HCT116 (cell line): ENCODE results near the gene NSG2. TPM values are rescaled to one million over a fixed set of nuclear protein-coding genes. Genes with fewer than 3 reads are reported as not detected.

Experiments
- ATAC-seq: fragments of 200-7000 bp; cut with Tn5 transposase; 2 replicates; pipeline ENCODE4 v1.9.1; 2020; ENCODE audit warnings: mild to moderate bottlenecking, moderate library complexity
- BruUV-seq: library from RNA; stranded (reverse); fragments of 400-500 nt; replicated peaks from 2 replicates; lab custom pipeline; 2021; lab: Mats Ljungman, UMichigan
- CTCF ChIA-PET: fragments of 300-600 bp; sonication (Branson Sonifier 250); formaldehyde crosslinking; loops from one replicate; lab custom pipeline; 2021; ENCODE audit warnings: antibody characterized with exemption; lab: Charles Lee
- POLR2A ChIA-PET: fragments of 300-600, 350-600 bp; sonication (Branson Sonifier 250); formaldehyde crosslinking; loops from one replicate; lab custom pipeline; 2021; ENCODE audit warnings: antibody characterized with exemption; lab: Charles Lee
- RAD21 ChIA-PET, 2 experiments: fragments of 300-600 bp; sonication (Branson Sonifier 250); formaldehyde crosslinking; loops; one replicate each; lab custom pipeline; 2023; ENCODE audit warnings: low total read pairs in 2 of 2; ENCODE audit not compliant: uncharacterized antibody in 2 of 2, unreplicated experiment in 2 of 2, low non-redundant PET in 1 of 2; lab: Charles Lee
- DNase-seq: peaks from one replicate; pipeline ENCODE4 v3.0.0-alpha.2; 2010; ENCODE audit warnings: low read depth, low spot score
- H2AFZ ChIP-seq: fragments of 200-600 bp; shearing (Covaris generic), sonication (generic); 2 replicates; pipeline ENCODE4 v1.6.1; 2017; ENCODE audit warnings: low read depth, mixed run types, mixed read lengths, antibody characterized with exemption, low read length; ENCODE audit not compliant: poor library complexity, severe bottlenecking
- H3K27ac ChIP-seq: 2 replicates; pipeline ENCODE4 v1.5.1; 2012; ENCODE audit warnings: low read depth, low read length
- H3K27me3 ChIP-seq: fragments of 200-600 bp; sonication (generic); 2 replicates; pipeline ENCODE4 v1.6.1; 2016; ENCODE audit warnings: mixed run types, low read length, mixed read lengths; ENCODE audit not compliant: insufficient read depth
- H3K36me3 ChIP-seq, 2 experiments: fragments of 200-500 bp in 1 of 2; fragments of 200-600 bp in 1 of 2; sonication (Bioruptor generic) in 1 of 2; sonication (generic) in 1 of 2; 2 replicates each; pipeline versions ENCODE4 v1.5.1 to v1.6.1; 2014 to 2016; ENCODE audit warnings: low read length in 2 of 2, inconsistent platforms in 1 of 2, mixed read lengths in 1 of 2, mixed run types in 1 of 2; ENCODE audit not compliant: insufficient read depth in 2 of 2, control insufficient read depth in 1 of 2
- H3K4me1 ChIP-seq, 2 experiments: fragments of 200-600 bp in 1 of 2; sonication (generic) in 1 of 2; 2 replicates each; pipeline versions ENCODE4 v1.5.1 to v1.6.1; 2012 to 2017; ENCODE audit warnings: low read length in 2 of 2, inconsistent platforms in 1 of 2, mild to moderate bottlenecking in 1 of 2, mixed read lengths in 1 of 2, mixed run types in 1 of 2, moderate library complexity in 1 of 2; ENCODE audit not compliant: insufficient read depth in 2 of 2, control insufficient read depth in 1 of 2
- H3K4me2 ChIP-seq: fragments of 200-600 bp; sonication (generic); 2 replicates; pipeline ENCODE4 v1.6.1; 2017; ENCODE audit warnings: mixed run types, low read length, mixed read lengths
- H3K4me3 ChIP-seq, 2 experiments: fragments of 200-600 bp in 1 of 2; sonication (generic) in 1 of 2; replicated peaks in 1 of 2; 2 replicates each; pipeline ENCODE4 v1.5.1; 2011 to 2016; ENCODE audit warnings: low read length in 2 of 2, control low read depth in 1 of 2, low read depth in 1 of 2, mild to moderate bottlenecking in 1 of 2, mixed read lengths in 1 of 2, mixed run types in 1 of 2
- H3K79me2 ChIP-seq: fragments of 200-600 bp; sonication (generic); 2 replicates; pipeline ENCODE4 v1.6.1; 2017; ENCODE audit warnings: mild to moderate bottlenecking, mixed run types, low read length, moderate library complexity, mixed read lengths; ENCODE audit not compliant: insufficient read depth
- H3K9ac ChIP-seq: fragments of 200-600 bp; sonication (generic); 2 replicates; pipeline ENCODE4 v1.6.1; 2016; ENCODE audit warnings: low read length, mixed read lengths
- H3K9me2 ChIP-seq: fragments of 200-600 bp; sonication (generic), shearing (Covaris generic); 2 replicates; pipeline ENCODE4 v1.6.1; 2017; ENCODE audit warnings: mixed run types, mild to moderate bottlenecking, moderate library complexity; ENCODE audit not compliant: insufficient read depth
- H3K9me3 ChIP-seq, 2 experiments: fragments of 200-500 bp in 1 of 2; fragments of 200-600 bp in 1 of 2; sonication (Bioruptor generic) in 1 of 2; sonication (generic) in 1 of 2; 2 replicates each; pipeline ENCODE4 v1.6.1; 2014 to 2017; ENCODE audit warnings: low read length in 2 of 2, mixed read lengths in 2 of 2, inconsistent platforms in 1 of 2, low read depth in 1 of 2, mild to moderate bottlenecking in 1 of 2, mixed run types in 1 of 2, moderate library complexity in 1 of 2; ENCODE audit not compliant: control insufficient read depth in 1 of 2, insufficient read depth in 1 of 2
- H4K20me1 ChIP-seq: fragments of 200-600 bp; sonication (generic), shearing (Covaris generic); 2 replicates; pipeline ENCODE4 v1.6.1; 2017; ENCODE audit warnings: mixed run types, mild to moderate bottlenecking, moderate library complexity; ENCODE audit not compliant: insufficient read depth
- CBX3 ChIP-seq: IDR thresholded peaks from 2 replicates; pipeline ENCODE4 v1.6.1; 2012; ENCODE audit warnings: low read depth
- ELF1 ChIP-seq: IDR thresholded peaks from 2 replicates; pipeline ENCODE4 v1.6.1; 2012; ENCODE audit warnings: low read depth, borderline replicate concordance
- EZH2 ChIP-seq: fragments of 200-600 bp; sonication (generic); IDR thresholded peaks from 2 replicates; pipeline ENCODE4 v1.6.1; 2017; ENCODE audit warnings: antibody characterized with exemption, mixed run types
- FOSL1 ChIP-seq: IDR thresholded peaks from 2 replicates; pipeline ENCODE4 v1.6.1; 2012; ENCODE audit warnings: low read depth
- JUND ChIP-seq: IDR thresholded peaks from 2 replicates; pipeline ENCODE4 v1.6.1; 2012
- POLR2A ChIP-seq: IDR thresholded peaks from 2 replicates; pipeline ENCODE4 v1.7.0; 2011; ENCODE audit warnings: borderline replicate concordance; ENCODE audit not compliant: insufficient read depth, insufficient read length; ENCODE audit errors: extremely low read depth
- POLR2AphosphoS5 ChIP-seq: IDR thresholded peaks from 2 replicates; pipeline ENCODE4 v1.6.1; 2011; ENCODE audit warnings: mild to moderate bottlenecking, low read depth, low read length, moderate library complexity
- SIN3A ChIP-seq: IDR thresholded peaks from 2 replicates; pipeline ENCODE4 v1.6.1; 2012; ENCODE audit warnings: low read depth
- SP1 ChIP-seq: IDR thresholded peaks from 2 replicates; pipeline ENCODE4 v1.6.1; 2012; ENCODE audit warnings: low read depth
- ZFX ChIP-seq: fragments of 450-650 bp; IDR thresholded peaks from 2 replicates; pipeline ENCODE4 v1.6.1; 2017
- ZNF274 ChIP-seq: fragments of 200-500 bp; sonication (Bioruptor generic); IDR thresholded peaks from 2 replicates; pipeline ENCODE4 v1.6.1; 2014; ENCODE audit warnings: mild to moderate bottlenecking, low read depth, low read length, inconsistent platforms
- intact Hi-C: fragments of 100-400 bp; cut with micrococcal nuclease; formaldehyde crosslinking; loops from 2 replicates; pipeline ENCODE4 v1.10.0; 2022
- total RNA-seq: library from RNA; stranded (reverse); gene quantifications from one replicate; pipeline ENCODE4 v1.2.1, GENCODE V29; 2021; ENCODE audit not compliant: unreplicated experiment
- TF ChIP-seq, protein P1 (sequence below): IDR thresholded peaks from 2 replicates; pipeline ENCODE4 v1.6.1; 2012
- TF ChIP-seq, protein P2 (sequence below): IDR thresholded peaks from 2 replicates; pipeline ENCODE4 v1.6.1; 2012
- TF ChIP-seq, protein P3 (sequence below), 3 experiments: fragments of 200-600 bp in 1 of 3; sonication (generic) in 1 of 3; IDR thresholded peaks in 2 of 3; conservative IDR thresholded peaks in 1 of 3; 2 replicates each; pipeline ENCODE4 v1.5.1; 2012 to 2017; ENCODE audit warnings: low read depth in 2 of 3, low read length in 2 of 3, antibody characterized with exemption in 1 of 3, borderline replicate concordance in 1 of 3, control low read depth in 1 of 3, mild to moderate bottlenecking in 1 of 3, mixed read lengths in 1 of 3, mixed run types in 1 of 3, moderate library complexity in 1 of 3; ENCODE audit not compliant: insufficient read depth in 1 of 3
- TF ChIP-seq, protein P4 (sequence below): IDR thresholded peaks from 2 replicates; pipeline ENCODE4 v1.6.1; 2012; ENCODE audit warnings: low read depth

The NSG2 gene
- total RNA-seq, 1 experiment from 2014 or later, result not detected

DNA sequence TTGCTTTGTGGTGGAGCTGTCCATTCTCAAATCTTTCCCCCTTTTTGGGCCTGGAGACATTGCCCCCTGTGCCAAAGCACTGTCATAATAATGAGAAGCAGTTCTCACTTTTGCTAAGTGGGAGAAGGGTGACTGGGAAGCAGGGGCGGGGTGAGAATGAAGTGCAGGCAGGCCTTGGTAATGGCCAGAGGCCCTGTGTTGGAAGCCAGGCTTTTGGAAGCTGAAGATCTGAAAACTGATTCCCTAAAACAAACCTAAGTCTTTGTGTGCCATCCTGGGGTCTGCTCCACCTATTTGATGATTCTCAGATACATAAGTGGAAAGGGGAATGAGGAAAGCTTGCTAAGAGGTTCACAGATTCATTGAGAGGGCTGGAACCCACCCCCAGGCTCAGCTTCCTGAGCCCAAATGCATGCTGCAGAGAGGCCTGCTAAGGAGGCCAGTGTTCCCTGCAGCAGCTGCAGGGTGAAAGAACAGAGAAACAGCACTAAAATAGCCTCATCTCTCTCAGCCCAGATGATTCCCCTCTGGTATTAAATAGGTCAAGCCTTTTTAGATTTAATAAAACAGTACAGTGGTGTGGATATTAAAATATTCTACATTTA is 75.0 kb downstream of the NSG2 start:
- BruUV-seq, result no TSS peak
- H3K79me2 ChIP-seq, result no peaks in the 10 kb centered on the region
- no peak overlapping the region for H2AFZ ChIP-seq
- H3K4me3 ChIP-seq, result no peak overlapping the region
- ChIA-PET RAD21 (no interaction called here), CTCF (no interaction called here), POLR2A (no interaction called here)
- H3K4me1 ChIP-seq, result no peaks in the 10 kb centered on the region
- ATAC-seq, result no peak
- no peak overlapping the region for H3K27ac ChIP-seq
- H4K20me1 ChIP-seq, result no peaks in the 10 kb centered on the region
- H3K9me2 ChIP-seq, result no peaks in the 10 kb centered on the region
- intact Hi-C loops, result no loop called here
- H3K9ac ChIP-seq, result no peak overlapping the region
- TF ChIP-seq ZFX (no peak), EZH2 (no peak), POLR2AphosphoS5 (no peak), JUND (no peak), FOSL1 (no peak), ELF1 (no peak), ZNF274 (no peak), CBX3 (no peak), POLR2A (no peak), SP1 (no peak), SIN3A (no peak)
- TF ChIP-seq, protein P1, sequence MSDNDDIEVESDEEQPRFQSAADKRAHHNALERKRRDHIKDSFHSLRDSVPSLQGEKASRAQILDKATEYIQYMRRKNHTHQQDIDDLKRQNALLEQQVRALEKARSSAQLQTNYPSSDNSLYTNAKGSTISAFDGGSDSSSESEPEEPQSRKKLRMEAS, result no peak
- TF ChIP-seq, protein P2, sequence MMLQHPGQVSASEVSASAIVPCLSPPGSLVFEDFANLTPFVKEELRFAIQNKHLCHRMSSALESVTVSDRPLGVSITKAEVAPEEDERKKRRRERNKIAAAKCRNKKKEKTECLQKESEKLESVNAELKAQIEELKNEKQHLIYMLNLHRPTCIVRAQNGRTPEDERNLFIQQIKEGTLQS, result no peak
- TF ChIP-seq, protein P3, sequence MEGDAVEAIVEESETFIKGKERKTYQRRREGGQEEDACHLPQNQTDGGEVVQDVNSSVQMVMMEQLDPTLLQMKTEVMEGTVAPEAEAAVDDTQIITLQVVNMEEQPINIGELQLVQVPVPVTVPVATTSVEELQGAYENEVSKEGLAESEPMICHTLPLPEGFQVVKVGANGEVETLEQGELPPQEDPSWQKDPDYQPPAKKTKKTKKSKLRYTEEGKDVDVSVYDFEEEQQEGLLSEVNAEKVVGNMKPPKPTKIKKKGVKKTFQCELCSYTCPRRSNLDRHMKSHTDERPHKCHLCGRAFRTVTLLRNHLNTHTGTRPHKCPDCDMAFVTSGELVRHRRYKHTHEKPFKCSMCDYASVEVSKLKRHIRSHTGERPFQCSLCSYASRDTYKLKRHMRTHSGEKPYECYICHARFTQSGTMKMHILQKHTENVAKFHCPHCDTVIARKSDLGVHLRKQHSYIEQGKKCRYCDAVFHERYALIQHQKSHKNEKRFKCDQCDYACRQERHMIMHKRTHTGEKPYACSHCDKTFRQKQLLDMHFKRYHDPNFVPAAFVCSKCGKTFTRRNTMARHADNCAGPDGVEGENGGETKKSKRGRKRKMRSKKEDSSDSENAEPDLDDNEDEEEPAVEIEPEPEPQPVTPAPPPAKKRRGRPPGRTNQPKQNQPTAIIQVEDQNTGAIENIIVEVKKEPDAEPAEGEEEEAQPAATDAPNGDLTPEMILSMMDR (IDR thresholded peaks at IDR 0.05 in 2 of 3, conservative IDR thresholded peaks at IDR 0.05 in 1 of 3; ENCODE audit: borderline replicate concordance in 1 of 3, insufficient read depth in 1 of 3, low read depth in 2 of 3, low read length in 2 of 3), result no peak
- TF ChIP-seq, protein P4, sequence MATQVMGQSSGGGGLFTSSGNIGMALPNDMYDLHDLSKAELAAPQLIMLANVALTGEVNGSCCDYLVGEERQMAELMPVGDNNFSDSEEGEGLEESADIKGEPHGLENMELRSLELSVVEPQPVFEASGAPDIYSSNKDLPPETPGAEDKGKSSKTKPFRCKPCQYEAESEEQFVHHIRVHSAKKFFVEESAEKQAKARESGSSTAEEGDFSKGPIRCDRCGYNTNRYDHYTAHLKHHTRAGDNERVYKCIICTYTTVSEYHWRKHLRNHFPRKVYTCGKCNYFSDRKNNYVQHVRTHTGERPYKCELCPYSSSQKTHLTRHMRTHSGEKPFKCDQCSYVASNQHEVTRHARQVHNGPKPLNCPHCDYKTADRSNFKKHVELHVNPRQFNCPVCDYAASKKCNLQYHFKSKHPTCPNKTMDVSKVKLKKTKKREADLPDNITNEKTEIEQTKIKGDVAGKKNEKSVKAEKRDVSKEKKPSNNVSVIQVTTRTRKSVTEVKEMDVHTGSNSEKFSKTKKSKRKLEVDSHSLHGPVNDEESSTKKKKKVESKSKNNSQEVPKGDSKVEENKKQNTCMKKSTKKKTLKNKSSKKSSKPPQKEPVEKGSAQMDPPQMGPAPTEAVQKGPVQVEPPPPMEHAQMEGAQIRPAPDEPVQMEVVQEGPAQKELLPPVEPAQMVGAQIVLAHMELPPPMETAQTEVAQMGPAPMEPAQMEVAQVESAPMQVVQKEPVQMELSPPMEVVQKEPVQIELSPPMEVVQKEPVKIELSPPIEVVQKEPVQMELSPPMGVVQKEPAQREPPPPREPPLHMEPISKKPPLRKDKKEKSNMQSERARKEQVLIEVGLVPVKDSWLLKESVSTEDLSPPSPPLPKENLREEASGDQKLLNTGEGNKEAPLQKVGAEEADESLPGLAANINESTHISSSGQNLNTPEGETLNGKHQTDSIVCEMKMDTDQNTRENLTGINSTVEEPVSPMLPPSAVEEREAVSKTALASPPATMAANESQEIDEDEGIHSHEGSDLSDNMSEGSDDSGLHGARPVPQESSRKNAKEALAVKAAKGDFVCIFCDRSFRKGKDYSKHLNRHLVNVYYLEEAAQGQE, result no peak
- no peaks in the 10 kb centered on the region for H3K9me3 ChIP-seq
- H3K36me3 ChIP-seq, result no peaks in the 10 kb centered on the region
- H3K4me2 ChIP-seq, result no peak overlapping the region
- peaks cover 16% of the 10 kb centered on the region; the same call in 1 of the 2 replicates for H3K27me3 ChIP-seq
- no peak for DNase-seq
